ENCODE results near the gene CDC42BPG. TPM values are rescaled to one million over a fixed set of nuclear protein-coding genes. Genes with fewer than 3 reads are reported as not detected.

CDC42BPG gene
- total and polyA plus RNA-seq, 9 of the 15 experiments (the other 6 are each of a cell fraction or from before 2014, with no cell fraction given): 0.04 to 8.8 (median 2.1) TPM

DNA sequence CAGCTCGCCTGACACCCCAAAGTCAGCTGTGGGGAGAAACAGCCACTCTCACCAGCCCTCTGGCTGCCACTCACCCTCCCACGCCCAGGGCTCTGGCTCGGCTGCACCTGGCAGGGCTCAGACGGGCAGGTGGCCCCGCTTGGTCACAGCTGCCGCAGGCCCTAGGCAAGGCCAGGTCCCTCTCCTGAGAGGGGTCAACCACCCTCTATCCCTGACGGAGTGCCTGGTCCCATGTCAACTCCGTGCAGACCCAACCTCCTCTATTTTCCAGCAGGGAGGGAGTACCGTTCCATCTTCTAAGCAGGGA, 43.3 kb downstream of the CDC42BPG start:
- peaks cover 30 to 77% of the 10 kb centered on the region in 2 experiments for H3K4me1 ChIP-seq (replicated peaks in 1 of 2; ENCODE audit: control insufficient read depth in 2 of 2, insufficient read depth in 2 of 2, low read length in 2 of 2)
- in situ Hi-C loops (cut with MboI): no loop called here
- no peaks in the 10 kb centered on the region for H3K9me1 ChIP-seq (ENCODE audit: control insufficient read depth, insufficient read depth, low read length)
- ChIA-PET POLR2A (interaction anchor here (0.7 to 1.6 kb wide), 4 partner anchors 19 to 632 kb away, joined by 3 to 5 read pairs (median 3); partner anchors contain the start of gene SF1), CTCF (ENCODE audit: low intra/inter-chr PET ratio) (interaction anchor here (0.6 kb wide), 1 partner anchor 89 kb away, joined by 3 read pairs; no protein-coding TSS in a partner anchor)
- H3K4me2 ChIP-seq (ENCODE audit: insufficient read depth, low read length): no peak overlapping the region
- H4K20me1 ChIP-seq (replicated peaks; ENCODE audit: control insufficient read depth, insufficient read depth, low read length): no peaks in the 10 kb centered on the region
- no peaks in the 10 kb centered on the region for H3K79me2 ChIP-seq (ENCODE audit: control insufficient read depth, insufficient read depth, low read length)
- H3K9me3 ChIP-seq (replicated peaks; ENCODE audit: control insufficient read depth, insufficient read depth, low read depth, low read length): no peaks in the 10 kb centered on the region
- H3K27ac ChIP-seq (ENCODE audit: extremely low read depth, low read depth, low read length): no peak overlapping the region
- WGBS (ENCODE audit: insufficient coverage, low coverage, missing lambda C conversion rate): 78% methylated on average over 9 of the region's 9 CpGs
- no TSS peak for BruUV-seq (replicated peaks)
- no peaks in the 10 kb centered on the region for H3K27me3 ChIP-seq (ENCODE audit: control insufficient read depth in 2 of 2, insufficient read depth in 2 of 2, low read length in 2 of 2)
- TF ChIP-seq SOX6 (IDR thresholded peaks at IDR 0.05): no peak
- TF ChIP-seq WHSC1 (IDR thresholded peaks at IDR 0.05; ENCODE audit: low read length): no peak
- no peak for TF ChIP-seq NR1H2 (CRISPR knock-in tag; IDR thresholded peaks at IDR 0.05)
- no peak for ATAC-seq
- H3K4me3 ChIP-seq: no peak overlapping the region
- intact Hi-C loops (cut with micrococcal nuclease): loop anchor here (5.0 kb wide), 1 partner anchor 41 kb away; the partner anchor contains the start of gene CDC42BPG
- no peak for DNase-seq (ENCODE audit: extremely low read depth in 1 of 4, low spot score in 3 of 4)
- H2AFZ ChIP-seq (ENCODE audit: low read depth, low read length): no peak overlapping the region
- FAIRE-seq: no peak
- peaks cover 23% of the 10 kb centered on the region; the same call in 2 of the 3 replicates for H3K36me3 ChIP-seq (ENCODE audit: control insufficient read depth, insufficient read depth, low read length)
- peak overlapping the region in 1 of 2 experiments; percentile 85; a peak in 2 of 4 replicates for H3K9ac ChIP-seq (ENCODE audit: insufficient read depth in 1 of 2, low read depth in 2 of 2, low read length in 2 of 2)

DNA sequence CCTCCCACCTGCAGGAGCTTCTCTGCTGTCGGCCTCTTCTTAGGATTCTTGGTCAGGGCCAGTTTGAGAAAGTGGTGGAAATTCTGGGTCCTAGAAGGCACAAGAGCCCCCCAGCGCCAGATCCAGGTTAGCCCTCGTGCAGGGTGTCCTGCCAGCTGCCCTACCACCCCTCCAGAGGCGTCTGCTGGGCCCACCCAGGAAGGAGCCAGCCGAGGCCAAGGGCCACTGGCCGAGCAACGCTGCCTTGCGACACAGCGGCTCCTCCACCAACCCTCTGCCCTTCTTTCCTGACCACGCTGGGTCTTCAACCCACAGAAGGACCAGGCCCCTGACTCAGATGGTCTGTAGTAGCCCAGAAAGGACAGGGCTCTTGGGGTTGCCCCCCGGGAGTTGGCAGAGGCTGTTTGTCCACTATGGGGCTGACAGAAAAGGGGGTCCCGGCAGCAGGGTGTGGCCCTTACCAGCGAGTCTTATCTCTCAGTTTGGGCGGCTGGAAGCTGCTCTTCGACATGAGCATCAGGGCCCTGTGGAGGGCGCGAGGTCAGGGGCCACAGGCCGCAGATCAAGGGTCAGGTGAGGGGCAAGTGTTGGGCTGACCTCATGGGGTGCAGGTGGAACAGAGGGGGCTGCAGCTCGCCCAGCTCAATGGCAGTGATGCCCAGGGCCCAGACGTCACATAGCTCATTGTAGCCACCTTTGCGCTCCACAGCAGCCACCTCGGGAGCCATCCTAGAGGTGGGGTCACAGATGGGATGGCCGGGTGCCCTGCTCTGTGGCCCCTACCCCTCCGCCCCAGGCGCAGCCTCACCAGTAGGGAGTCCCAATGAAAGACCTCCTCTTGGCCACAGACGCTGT, 43.9 kb downstream of the CDC42BPG start:
- in situ Hi-C loops (cut with MboI) (no loop called here), intact Hi-C loops (cut with micrococcal nuclease) (loop anchor here (5.0 kb wide), 1 partner anchor 42 kb away; the partner anchor contains the start of gene CDC42BPG)
- Histone ChIP-seq H3K9me1 (ENCODE audit: control insufficient read depth, insufficient read depth, low read length) (no peaks in the 10 kb centered on the region), H3K36me3 (ENCODE audit: control insufficient read depth, insufficient read depth, low read length) (peaks cover 17% of the 10 kb centered on the region; the same call in 2 of the 3 replicates), H2AFZ (ENCODE audit: low read depth, low read length) (0 out of 2 replicates have a peak overlapping the region, but pooled peaks have one; percentile 45), H4K20me1 (replicated peaks; ENCODE audit: control insufficient read depth, insufficient read depth, low read length) (no peaks in the 10 kb centered on the region), H3K4me3 (no peak overlapping the region), H3K9me3 (replicated peaks; ENCODE audit: control insufficient read depth, insufficient read depth, low read depth, low read length) (no peaks in the 10 kb centered on the region), H3K9ac (ENCODE audit: insufficient read depth in 1 of 2, low read depth in 2 of 2, low read length in 2 of 2) (peak overlapping the region in 1 of 2 experiments; percentile 85; a peak in 2 of 4 replicates), H3K4me1 (replicated peaks in 1 of 2; ENCODE audit: control insufficient read depth in 2 of 2, insufficient read depth in 2 of 2, low read length in 2 of 2) (peaks cover 30 to 79% of the 10 kb centered on the region in 2 experiments), H3K79me2 (ENCODE audit: control insufficient read depth, insufficient read depth, low read length) (no peaks in the 10 kb centered on the region), H3K27me3 (ENCODE audit: control insufficient read depth in 2 of 2, insufficient read depth in 2 of 2, low read length in 2 of 2) (no peaks in the 10 kb centered on the region), H3K27ac (ENCODE audit: extremely low read depth, low read depth, low read length) (peak overlapping the region; percentile 32; the same call in 2 of the 3 replicates), H3K4me2 (ENCODE audit: insufficient read depth, low read length) (peak overlapping the region; percentile 5; the same call in 1 of the 2 replicates)
- WGBS (ENCODE audit: insufficient coverage, low coverage, missing lambda C conversion rate): 46% methylated on average over 25 of the region's 26 CpGs
- no TSS peak for BruUV-seq (replicated peaks)
- ATAC-seq (0 out of 3 replicates have a peak, but pooled peaks have one; percentile 3), FAIRE-seq (no peak), DNase-seq (ENCODE audit: extremely low read depth in 1 of 4, low spot score in 3 of 4) (peak in 3 of 4 experiments; percentile 43 to 47 (median 43))
- ChIA-PET POLR2A (interaction anchor here (0.6 to 1.6 kb wide), 10 partner anchors 9 to 631 kb away, joined by 3 to 5 read pairs (median 3); partner anchors contain the start of gene SF1), CTCF (ENCODE audit: low intra/inter-chr PET ratio) (interaction anchor here (0.6 kb wide), 2 partner anchors 16 to 89 kb away, joined by 3 read pairs; no protein-coding TSS in a partner anchor)
- TF ChIP-seq ZBTB7A (IDR thresholded peaks at IDR 0.05; ENCODE audit: borderline replicate concordance, control insufficient read depth, low read depth, low read length): peak; percentile 29; the same call in 1 of the 2 replicates
- TF ChIP-seq COPS2 (conservative IDR thresholded peaks at IDR 0.05): no peak
- TF ChIP-seq KLF1 (tag; IDR thresholded peaks at IDR 0.05): peak; percentile 52; the same call in 1 of the 2 replicates
- peak; percentile 59 for TF ChIP-seq CEBPB (tag; IDR thresholded peaks at IDR 0.05)
- TF ChIP-seq, protein P1, sequence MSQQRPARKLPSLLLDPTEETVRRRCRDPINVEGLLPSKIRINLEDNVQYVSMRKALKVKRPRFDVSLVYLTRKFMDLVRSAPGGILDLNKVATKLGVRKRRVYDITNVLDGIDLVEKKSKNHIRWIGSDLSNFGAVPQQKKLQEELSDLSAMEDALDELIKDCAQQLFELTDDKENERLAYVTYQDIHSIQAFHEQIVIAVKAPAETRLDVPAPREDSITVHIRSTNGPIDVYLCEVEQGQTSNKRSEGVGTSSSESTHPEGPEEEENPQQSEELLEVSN (IDR thresholded peaks at IDR 0.05; ENCODE audit: borderline replicate concordance in 1 of 2, extremely low read depth in 1 of 2, insufficient read depth in 1 of 2, insufficient read length in 1 of 2, low read depth in 1 of 2, low read length in 1 of 2, poor library complexity in 1 of 2, severe bottlenecking in 1 of 2): peak; percentile 38 to 45
- no peak for TF ChIP-seq NR2C2 (CRISPR knock-in tag; IDR thresholded peaks at IDR 0.05)
- peak; percentile 85 for TF ChIP-seq NR2C2 (tag; IDR thresholded peaks at IDR 0.05)
- peak; percentile 20; the same call in 1 of the 2 replicates for TF ChIP-seq DPF2 (IDR thresholded peaks at IDR 0.05)
- peak; percentile 89 for TF ChIP-seq NR2C1 (IDR thresholded peaks at IDR 0.05)
- TF ChIP-seq NR2C1 (tag; IDR thresholded peaks at IDR 0.05): peak; percentile 90
- no peak for TF ChIP-seq FOXK2 (conservative IDR thresholded peaks at IDR 0.05 in 1 of 2, IDR thresholded peaks at IDR 0.05 in 1 of 2; ENCODE audit: low read depth in 2 of 2)

Measured in K562 (cell line).